SU-DHL-6 (cell line): ENCODE results near the gene RTL9.

Experiments used
- H2AFZ ChIP-seq: fragments of 200-600 bp; sonication (generic); 2 replicates; pipeline ENCODE4 v1.6.1; 2014; ENCODE audit warnings: low read depth, mild to moderate bottlenecking, moderate library complexity, mixed read lengths, antibody characterized with exemption, low read length; ENCODE audit not compliant: severe bottlenecking
- H3F3A ChIP-seq: fragments of 200-600 bp; shearing (Covaris generic); 2 replicates; pipeline ENCODE4 v1.6.0; 2016; ENCODE audit warnings: antibody characterized with exemption, mild to moderate bottlenecking; ENCODE audit not compliant: insufficient read depth
- H3K27ac ChIP-seq: fragments of 200-600 bp; sonication (generic); 2 replicates; pipeline ENCODE4 v1.5.1; 2016; ENCODE audit warnings: low read depth, mild to moderate bottlenecking, low read length, moderate library complexity, mixed read lengths
- H3K27me3 ChIP-seq: fragments of 200-600 bp; sonication (generic), shearing (Covaris generic); 2 replicates; pipeline ENCODE4 v1.6.0; 2014; ENCODE audit warnings: mild to moderate bottlenecking, low read length
- H3K36me3 ChIP-seq: fragments of 200-600 bp; sonication (generic); 2 replicates; pipeline ENCODE4 v1.6.1; 2014; ENCODE audit warnings: mild to moderate bottlenecking, low read length, mixed read lengths
- H3K4me2 ChIP-seq: fragments of 300-600, 200-600 bp; shearing (Covaris generic), sonication (generic); 2 replicates; pipeline ENCODE4 v1.6.0; 2014; ENCODE audit warnings: low read length, low read depth, mild to moderate bottlenecking; ENCODE audit not compliant: poor library complexity, severe bottlenecking
- H3K4me3 ChIP-seq: fragments of 200-600 bp; sonication (generic); 2 replicates; pipeline ENCODE4 v1.5.1; 2014; ENCODE audit warnings: antibody characterized with exemption, low read length, mild to moderate bottlenecking, mixed read lengths; ENCODE audit not compliant: insufficient read depth, poor library complexity, severe bottlenecking
- H3K79me2 ChIP-seq: fragments of 200-600 bp; sonication (generic); 2 replicates; pipeline ENCODE4 v1.6.1; 2014; ENCODE audit warnings: mild to moderate bottlenecking, low read length, moderate library complexity; ENCODE audit not compliant: insufficient read depth
- H3K9ac ChIP-seq: fragments of 200-600 bp; sonication (generic); 2 replicates; pipeline ENCODE4 v1.7.0; 2014; ENCODE audit warnings: mild to moderate bottlenecking, low read length
- H3K9me2 ChIP-seq: fragments of 200-600 bp; sonication (generic); replicated peaks from 2 replicates; pipeline ENCODE4 v1.6.1; 2014; ENCODE audit warnings: low read length; ENCODE audit not compliant: insufficient read depth
- H3K9me3 ChIP-seq: fragments of 200-600 bp; sonication (generic); 2 replicates; pipeline ENCODE4 v1.6.1; 2014; ENCODE audit warnings: low read length, mixed read lengths; ENCODE audit not compliant: insufficient read depth
- H4K20me1 ChIP-seq: fragments of 200-600 bp; sonication (generic); 2 replicates; pipeline ENCODE4 v1.6.1; 2014; ENCODE audit warnings: low read depth, mild to moderate bottlenecking, antibody characterized with exemption, low read length, moderate library complexity, mixed read lengths
- CTCF ChIP-seq: fragments of 200-600 bp; sonication (generic); IDR thresholded peaks from one replicate; pipeline ENCODE4 v1.5.1; 2017; ENCODE audit warnings: antibody characterized with exemption, mild to moderate bottlenecking, low read length, moderate library complexity; ENCODE audit not compliant: insufficient read depth, poor library complexity, severe bottlenecking
- EZH2phosphoT487 ChIP-seq: fragments of 200-600 bp; sonication (generic), shearing (Covaris generic); conservative IDR thresholded peaks from 2 replicates; pipeline ENCODE4 v1.6.1; 2018; ENCODE audit warnings: mild to moderate bottlenecking, antibody characterized with exemption, low read length, moderate library complexity, mixed read lengths

The RTL9 gene

GRCh38 chrX:110358548-110358947, at the start of gene RTL9:
RTL9 (plus strand) TSS chrX:110358848; CDS start chrX:110450618, 91,770 bp downstream.
- no peaks in the 10 kb centered on the region for H3K79me2 ChIP-seq
- H3K36me3 ChIP-seq: no peaks in the 10 kb centered on the region
- no peak within 1 kb of the TSS for H3K9ac ChIP-seq
- H3F3A ChIP-seq: no peaks in the 10 kb centered on the region
- H4K20me1 ChIP-seq: no peaks in the 10 kb centered on the region
- H3K4me3 ChIP-seq: no peak within 1 kb of the TSS
- H2AFZ ChIP-seq: no peak within 1 kb of the TSS
- H3K27ac ChIP-seq: no peak within 1 kb of the TSS
- H3K27me3 ChIP-seq: no peaks in the 10 kb centered on the region
- no peak for TF ChIP-seq CTCF
- no peak for TF ChIP-seq EZH2phosphoT487
- H3K4me2 ChIP-seq: no peak within 1 kb of the TSS
- no peaks in the 10 kb centered on the region for H3K9me3 ChIP-seq
- no peaks in the 10 kb centered on the region for H3K9me2 ChIP-seq

- Histone ChIP-seq H3F3A (no peaks in the 10 kb centered on the region), H3K4me2 (no peak overlapping the region), H3K9ac (no peak overlapping the region), H3K9me2 (no peaks in the 10 kb centered on the region), H3K36me3 (no peaks in the 10 kb centered on the region), H4K20me1 (peaks cover 5% of the 10 kb centered on the region; the same call in 1 of the 2 replicates), H3K27me3 (no peaks in the 10 kb centered on the region), H3K27ac (no peak overlapping the region), H3K79me2 (peaks cover 5% of the 10 kb centered on the region), H3K9me3 (no peaks in the 10 kb centered on the region), H2AFZ (no peak overlapping the region), H3K4me3 (no peak overlapping the region)
- TF ChIP-seq CTCF (no peak), EZH2phosphoT487 (no peak)
These were observed 48.5 kb upstream of the RTL9 start for GRCh38 chrX:110310000-110310790.

- Histone ChIP-seq H2AFZ (no peak overlapping the region), H3K79me2 (peaks cover 10% of the 10 kb centered on the region), H3K36me3 (no peaks in the 10 kb centered on the region), H3K27ac (no peak overlapping the region), H3K4me2 (no peak overlapping the region), H3K27me3 (no peaks in the 10 kb centered on the region), H4K20me1 (peaks cover 7% of the 10 kb centered on the region; the same call in 1 of the 2 replicates), H3F3A (no peaks in the 10 kb centered on the region), H3K9ac (no peak overlapping the region), H3K9me2 (no peaks in the 10 kb centered on the region), H3K9me3 (no peaks in the 10 kb centered on the region), H3K4me3 (no peak overlapping the region)
- TF ChIP-seq EZH2phosphoT487: no peak
- no peak for TF ChIP-seq CTCF
These were observed 47.8 kb upstream of the RTL9 start for GRCh38 chrX:110310896-110311295.
